SU-DHL-6 (cell line): Measurements from ENCODE around the gene HDGFL2.
A peak's percentile ranks its signal among the peaks of the same experiment; 100 is the strongest.
"Not testable (repeated sequence)": the region's sequence is repeated elsewhere in the genome, so short reads cannot be mapped to it uniquely, and the experiment has no call there.

ENCODE experiments used
- H2AFZ ChIP-seq: fragments of 200-600 bp; sonication (generic); 2 replicates; pipeline ENCODE4 v1.6.1; 2014; ENCODE audit warnings: low read depth, mild to moderate bottlenecking, moderate library complexity, mixed read lengths, antibody characterized with exemption, low read length; ENCODE audit not compliant: severe bottlenecking
- H3F3A ChIP-seq: fragments of 200-600 bp; shearing (Covaris generic); 2 replicates; pipeline ENCODE4 v1.6.0; 2016; ENCODE audit warnings: antibody characterized with exemption, mild to moderate bottlenecking; ENCODE audit not compliant: insufficient read depth
- H3K27ac ChIP-seq: fragments of 200-600 bp; sonication (generic); 2 replicates; pipeline ENCODE4 v1.5.1; 2016; ENCODE audit warnings: low read depth, mild to moderate bottlenecking, low read length, moderate library complexity, mixed read lengths
- H3K27me3 ChIP-seq: fragments of 200-600 bp; sonication (generic), shearing (Covaris generic); 2 replicates; pipeline ENCODE4 v1.6.0; 2014; ENCODE audit warnings: mild to moderate bottlenecking, low read length
- H3K36me3 ChIP-seq: fragments of 200-600 bp; sonication (generic); 2 replicates; pipeline ENCODE4 v1.6.1; 2014; ENCODE audit warnings: mild to moderate bottlenecking, low read length, mixed read lengths
- H3K4me2 ChIP-seq: fragments of 300-600, 200-600 bp; shearing (Covaris generic), sonication (generic); 2 replicates; pipeline ENCODE4 v1.6.0; 2014; ENCODE audit warnings: low read length, low read depth, mild to moderate bottlenecking; ENCODE audit not compliant: poor library complexity, severe bottlenecking
- H3K4me3 ChIP-seq: fragments of 200-600 bp; sonication (generic); 2 replicates; pipeline ENCODE4 v1.5.1; 2014; ENCODE audit warnings: antibody characterized with exemption, low read length, mild to moderate bottlenecking, mixed read lengths; ENCODE audit not compliant: insufficient read depth, poor library complexity, severe bottlenecking
- H3K79me2 ChIP-seq: fragments of 200-600 bp; sonication (generic); 2 replicates; pipeline ENCODE4 v1.6.1; 2014; ENCODE audit warnings: mild to moderate bottlenecking, low read length, moderate library complexity; ENCODE audit not compliant: insufficient read depth
- H3K9ac ChIP-seq: fragments of 200-600 bp; sonication (generic); 2 replicates; pipeline ENCODE4 v1.7.0; 2014; ENCODE audit warnings: mild to moderate bottlenecking, low read length
- H3K9me2 ChIP-seq: fragments of 200-600 bp; sonication (generic); replicated peaks from 2 replicates; pipeline ENCODE4 v1.6.1; 2014; ENCODE audit warnings: low read length; ENCODE audit not compliant: insufficient read depth
- H3K9me3 ChIP-seq: fragments of 200-600 bp; sonication (generic); 2 replicates; pipeline ENCODE4 v1.6.1; 2014; ENCODE audit warnings: low read length, mixed read lengths; ENCODE audit not compliant: insufficient read depth
- H4K20me1 ChIP-seq: fragments of 200-600 bp; sonication (generic); 2 replicates; pipeline ENCODE4 v1.6.1; 2014; ENCODE audit warnings: low read depth, mild to moderate bottlenecking, antibody characterized with exemption, low read length, moderate library complexity, mixed read lengths
- CTCF ChIP-seq: fragments of 200-600 bp; sonication (generic); IDR thresholded peaks from one replicate; pipeline ENCODE4 v1.5.1; 2017; ENCODE audit warnings: antibody characterized with exemption, mild to moderate bottlenecking, low read length, moderate library complexity; ENCODE audit not compliant: insufficient read depth, poor library complexity, severe bottlenecking
- EZH2phosphoT487 ChIP-seq: fragments of 200-600 bp; sonication (generic), shearing (Covaris generic); conservative IDR thresholded peaks from 2 replicates; pipeline ENCODE4 v1.6.1; 2018; ENCODE audit warnings: mild to moderate bottlenecking, antibody characterized with exemption, low read length, moderate library complexity, mixed read lengths

HDGFL2 gene

GRCh38 chr19:4523306-4524110 is 51.4 kb downstream of the HDGFL2 start:
- Histone ChIP-seq H3K4me2 (no peak overlapping the region), H3K27ac (no peak overlapping the region), H3K27me3 (no peaks in the 10 kb centered on the region), H3K9me3 (no peaks in the 10 kb centered on the region), H3K36me3 (no peaks in the 10 kb centered on the region), H3F3A (no peaks in the 10 kb centered on the region), H3K79me2 (no peaks in the 10 kb centered on the region), H3K9me2 (no peaks in the 10 kb centered on the region), H4K20me1 (no peaks in the 10 kb centered on the region), H2AFZ (no peak overlapping the region), H3K9ac (no peak overlapping the region), H3K4me3 (no peak overlapping the region)
- TF ChIP-seq EZH2phosphoT487 = no peak
- peak; percentile 52 for TF ChIP-seq CTCF

GRCh38 chr19:4524808-4525562 is 52.9 kb downstream of the HDGFL2 start:
- H3K9me3 ChIP-seq = no peaks in the 10 kb centered on the region
- no peaks in the 10 kb centered on the region for H4K20me1 ChIP-seq
- no peaks in the 10 kb centered on the region for H3F3A ChIP-seq
- no peaks in the 10 kb centered on the region for H3K79me2 ChIP-seq
- no peaks in the 10 kb centered on the region for H3K36me3 ChIP-seq
- no peak overlapping the region for H3K27ac ChIP-seq
- no peaks in the 10 kb centered on the region for H3K9me2 ChIP-seq
- H3K4me2 ChIP-seq = no peak overlapping the region
- no peak for TF ChIP-seq CTCF
- TF ChIP-seq EZH2phosphoT487 = no peak
- H2AFZ ChIP-seq = no peak overlapping the region
- H3K27me3 ChIP-seq = no peaks in the 10 kb centered on the region
- H3K4me3 ChIP-seq = no peak overlapping the region
- no peak overlapping the region for H3K9ac ChIP-seq

- no peaks in the 10 kb centered on the region for H4K20me1 ChIP-seq
- no peaks in the 10 kb centered on the region for H3K27me3 ChIP-seq
- H3K4me2 ChIP-seq = no peak overlapping the region
- no peaks in the 10 kb centered on the region for H3F3A ChIP-seq
- H3K4me3 ChIP-seq = no peak overlapping the region
- H2AFZ ChIP-seq = no peak overlapping the region
- H3K9me2 ChIP-seq = no peaks in the 10 kb centered on the region
- H3K79me2 ChIP-seq = no peaks in the 10 kb centered on the region
- TF ChIP-seq CTCF (no peak), EZH2phosphoT487 (no peak)
- no peaks in the 10 kb centered on the region for H3K36me3 ChIP-seq
- H3K27ac ChIP-seq = no peak overlapping the region
- H3K9ac ChIP-seq = no peak overlapping the region
- no peaks in the 10 kb centered on the region for H3K9me3 ChIP-seq
Measured at GRCh38 chr19:4525563-4526002, 53.5 kb downstream of the HDGFL2 start.

GRCh38 chr19:4527377-4527776 is 55.3 kb downstream of the HDGFL2 start:
- not testable (repeated sequence) for H3K9ac ChIP-seq, H3K4me2 ChIP-seq, H3K27me3 ChIP-seq, H3K36me3 ChIP-seq, H3K4me3 ChIP-seq, H3K79me2 ChIP-seq, H3K9me2 ChIP-seq, H3F3A ChIP-seq, H2AFZ ChIP-seq, H4K20me1 ChIP-seq, H3K27ac ChIP-seq, H3K9me3 ChIP-seq
